NCI-H1930 (cell line): ENCODE data around the gene EMC6.

Source experiments
- DNase-seq, 2 experiments: peaks; one replicate each; lab custom pipeline; 2025; lab: John Stamatoyannopoulos, UW

Gene EMC6

DNA sequence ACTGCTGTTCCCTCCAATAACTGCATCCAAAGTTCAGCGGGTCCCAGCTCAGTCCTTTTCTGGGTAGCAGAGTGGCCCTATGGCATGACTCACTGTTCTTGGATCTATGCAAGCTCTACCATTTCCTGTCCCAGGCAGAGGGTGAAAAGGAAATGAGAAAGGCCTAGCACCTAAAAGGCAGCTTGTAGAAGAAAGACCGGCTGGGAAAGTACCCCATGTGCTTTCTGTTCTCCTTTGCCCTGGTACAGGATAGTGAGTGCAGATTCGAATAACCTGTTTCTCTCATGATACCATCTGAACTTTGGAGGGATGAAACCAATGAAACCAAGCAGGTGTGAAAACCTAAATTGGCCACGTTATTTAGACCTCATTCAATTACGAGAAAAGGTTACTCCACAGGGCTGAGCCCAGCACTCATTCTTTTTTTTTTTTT, 42.4 kb downstream of the EMC6 start:
- no peak for DNase-seq

GRCh38 chr17:3712811-3713463, 44.3 kb downstream of the EMC6 start:
- DNase-seq: no peak

GRCh38 chr17:3715296-3715695, 46.7 kb downstream of the EMC6 start:
- DNase-seq: no peak

DNA sequence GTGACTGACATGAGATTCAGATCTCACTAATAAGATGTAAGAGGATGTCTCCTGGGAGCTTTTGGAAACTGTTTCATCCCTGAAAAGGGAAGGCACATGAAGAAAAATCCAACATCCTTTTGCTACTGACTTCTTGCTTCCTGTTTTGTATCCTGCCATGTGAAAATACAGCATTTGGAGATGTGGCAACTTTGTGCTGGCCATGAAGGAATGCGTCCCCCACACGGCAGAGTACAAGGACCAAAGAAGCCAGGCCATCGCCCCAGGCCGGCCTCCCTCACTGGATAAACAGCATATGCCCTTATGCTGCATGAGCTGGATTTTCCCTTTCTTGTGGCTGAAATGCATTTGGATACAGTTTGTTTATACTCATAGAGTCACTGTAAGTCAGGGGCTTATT, 49.6 kb downstream of the EMC6 start:
- DNase-seq: no peak

GRCh38 chr17:3719265-3719664, 50.7 kb downstream of the EMC6 start:
- DNase-seq: no peak
